SK-N-SH (cell line): ENCODE data around the gene SLC25A33. TPM values are rescaled to one million over a fixed set of nuclear protein-coding genes. Genes with fewer than 3 reads are reported as not detected.

Source experiments
- CTCF ChIA-PET: fragments of 300-600, 350-600 bp; formaldehyde crosslinking; extraction: SDS; loops from one replicate; lab custom pipeline; 2021; lab: Yijun Ruan, JAX
- POLR2A ChIA-PET: fragments of 350-600 bp; sonication (Branson Sonifier 250); formaldehyde crosslinking; extraction: SDS; loops from one replicate; lab custom pipeline; 2020; ENCODE audit warnings: antibody characterized with exemption, inconsistent platforms; lab: Yijun Ruan, JAX
- DNase-seq: peaks from one replicate; pipeline ENCODE4 v3.0.0; 2012
- H2AFZ ChIP-seq: fragments of 200-600 bp; sonication (generic); 2 replicates; pipeline ENCODE4 v1.8.1; 2016; ENCODE audit warnings: antibody characterized with exemption, mild to moderate bottlenecking, low read depth
- H3F3A ChIP-seq: fragments of 200-600 bp; sonication (generic); replicated peaks from 2 replicates; pipeline ENCODE3; 2016; ENCODE audit warnings: antibody characterized with exemption, mild to moderate bottlenecking; ENCODE audit not compliant: insufficient read depth
- H3K27ac ChIP-seq, 2 experiments: fragments of 200-500 bp in 1 of 2; fragments of 200-600 bp in 1 of 2; sonication (Bioruptor generic) in 1 of 2; sonication (generic), shearing (Covaris generic) in 1 of 2; 2 replicates each; pipeline versions ENCODE4 v1.5.1 to v1.6.1; 2014 to 2016; ENCODE audit warnings: low read depth in 2 of 2, inconsistent platforms in 1 of 2, low read length in 1 of 2, mild to moderate bottlenecking in 1 of 2, mixed read lengths in 1 of 2
- H3K27me3 ChIP-seq: fragments of 200-600 bp; sonication (generic), shearing (Covaris generic); 2 replicates; pipeline ENCODE4 v1.6.1; 2016; ENCODE audit warnings: mixed run types; ENCODE audit not compliant: insufficient read depth
- H3K36me3 ChIP-seq, 2 experiments: fragments of 200-500 bp in 1 of 2; fragments of 200-600 bp in 1 of 2; sonication (Bioruptor generic) in 1 of 2; sonication (generic) in 1 of 2; replicated peaks in 1 of 2; 2 replicates each; pipeline versions ENCODE3 to v1.5.1; 2014 to 2016; ENCODE audit warnings: low read length in 1 of 2, mild to moderate bottlenecking in 1 of 2; ENCODE audit not compliant: insufficient read depth in 2 of 2, control insufficient read depth in 1 of 2
- H3K4me1 ChIP-seq, 2 experiments: fragments of 200-500 bp in 1 of 2; fragments of 200-600 bp in 1 of 2; sonication (Bioruptor generic) in 1 of 2; sonication (generic), shearing (Covaris generic) in 1 of 2; 2 replicates each; pipeline versions ENCODE4 v1.5.1 to v1.6.1; 2014 to 2016; ENCODE audit warnings: low read depth in 1 of 2, low read length in 1 of 2, mixed run types in 1 of 2; ENCODE audit not compliant: insufficient read depth in 2 of 2, control insufficient read depth in 1 of 2
- H3K4me2 ChIP-seq: fragments of 200-600 bp; sonication (generic), shearing (Covaris generic); 2 replicates; pipeline ENCODE4 v1.6.1; 2017; ENCODE audit warnings: mixed run types
- H3K4me3 ChIP-seq, 2 experiments: fragments of 200-500 bp in 1 of 2; fragments of 200-600 bp in 1 of 2; sonication (Bioruptor generic) in 1 of 2; sonication (generic), shearing (Covaris generic) in 1 of 2; 2 replicates each; pipeline versions ENCODE4 v1.5.1 to v1.8.1; 2014 to 2016; ENCODE audit warnings: low read depth in 2 of 2, inconsistent platforms in 1 of 2, low read length in 1 of 2, mild to moderate bottlenecking in 1 of 2, mixed read lengths in 1 of 2, moderate library complexity in 1 of 2
- H3K79me2 ChIP-seq: fragments of 200-600 bp; sonication (generic); 2 replicates; pipeline ENCODE4 v1.8.1; 2017; ENCODE audit warnings: mild to moderate bottlenecking; ENCODE audit not compliant: insufficient read depth
- H3K9ac ChIP-seq: fragments of 200-600 bp; sonication (generic); 2 replicates; pipeline ENCODE4 v1.6.1; 2017; ENCODE audit warnings: mixed run types
- H3K9me2 ChIP-seq: fragments of 200-600 bp; sonication (generic); 2 replicates; pipeline ENCODE4 v1.6.1; 2017; ENCODE audit warnings: mixed run types
- H3K9me3 ChIP-seq: fragments of 200-600 bp; sonication (generic); 2 replicates; pipeline ENCODE4 v1.6.1; 2017; ENCODE audit warnings: mixed run types, mild to moderate bottlenecking, moderate library complexity
- H4K20me1 ChIP-seq: fragments of 200-600 bp; sonication (generic); 2 replicates; pipeline ENCODE4 v1.6.1; 2017; ENCODE audit warnings: mild to moderate bottlenecking, mixed run types; ENCODE audit not compliant: insufficient read depth
- GABPA ChIP-seq: IDR thresholded peaks from 2 replicates; pipeline ENCODE4 v1.4.0; 2012; ENCODE audit warnings: low read depth, mild to moderate bottlenecking
- JUND ChIP-seq: IDR thresholded peaks from 2 replicates; pipeline ENCODE4 v1.4.0; 2012
- MXI1 ChIP-seq: IDR thresholded peaks from 2 replicates; pipeline ENCODE4 v1.6.1; 2012; ENCODE audit warnings: mild to moderate bottlenecking, low read depth, low read length, improper control_type of control experiment
- NRF1 ChIP-seq: IDR thresholded peaks from 2 replicates; pipeline ENCODE4 v1.6.1; 2012; ENCODE audit warnings: low read depth, mild to moderate bottlenecking, low read length
- RAD21 ChIP-seq: IDR thresholded peaks from 2 replicates; pipeline ENCODE4 v1.6.1; 2012; ENCODE audit warnings: mild to moderate bottlenecking, low read length
- RFX5 ChIP-seq: IDR thresholded peaks from 2 replicates; pipeline ENCODE4 v1.6.1; 2012; ENCODE audit warnings: mild to moderate bottlenecking, improper control_type of control experiment, low read length
- SIN3A ChIP-seq: IDR thresholded peaks from 2 replicates; pipeline ENCODE4 v1.6.1; 2012; ENCODE audit warnings: low read depth, mild to moderate bottlenecking, low read length, moderate library complexity, borderline replicate concordance
- TAF1 ChIP-seq: IDR thresholded peaks from 2 replicates; pipeline ENCODE4 v1.6.1; 2012; ENCODE audit warnings: low read depth, mild to moderate bottlenecking, low read length, moderate library complexity, borderline replicate concordance
- TEAD4 ChIP-seq: IDR thresholded peaks from 2 replicates; pipeline ENCODE4 v1.4.0; 2012; ENCODE audit warnings: mild to moderate bottlenecking, borderline replicate concordance; ENCODE audit not compliant: insufficient read depth
- USF2 ChIP-seq: fragments of 150-350 bp; IDR thresholded peaks from 2 replicates; pipeline ENCODE4 v1.6.1; 2017; ENCODE audit warnings: antibody characterized with exemption, low read length, low read depth, borderline replicate concordance
- WGBS: methylation state at CpG from one replicate; pipeline ENCODE4 v1.1.6; 2017; ENCODE audit warnings: low lambda C conversion rate; 5-methylcytosine and 5-hydroxymethylcytosine counted together
- polyA plus RNA-seq, 3 experiments: library from polyadenylated mRNA; depleted of rRNA; stranded (reverse); fragments of >200 nt; gene quantifications; 2 replicates each; pipeline ENCODE4 v1.2.3, GENCODE V29; 2012
- TF ChIP-seq, protein P1 (sequence below): IDR thresholded peaks from 2 replicates; pipeline ENCODE4; 2012
- TF ChIP-seq, protein P2 (sequence below): IDR thresholded peaks from 2 replicates; pipeline ENCODE4 v1.4.0; 2012; ENCODE audit warnings: low read depth, borderline replicate concordance

SLC25A33 gene
- polyA plus RNA-seq, 1 of the 3 experiments (the other 2 are of a cell fraction) = 4.8 TPM

DNA sequence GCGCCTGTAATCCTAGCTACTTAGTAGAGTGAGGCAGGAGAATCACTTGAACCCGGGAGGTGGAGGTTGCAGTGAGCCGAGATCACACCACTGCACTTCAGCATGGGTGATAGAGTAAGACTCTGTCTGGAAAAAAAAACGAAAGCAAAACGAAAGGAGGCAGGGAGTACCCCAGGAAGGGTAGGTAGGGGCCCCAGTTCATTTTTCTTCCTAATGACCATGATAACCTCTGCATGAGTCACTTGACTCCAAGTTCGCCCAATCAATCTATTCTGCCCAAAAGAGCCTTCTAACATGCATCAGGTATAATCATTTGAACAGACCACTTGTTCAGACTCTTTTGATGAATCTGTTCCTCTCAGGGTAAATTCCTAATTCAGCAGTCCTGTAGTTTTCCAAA is 36.2 kb downstream of the SLC25A33 start:
- Histone ChIP-seq H3K4me1 (no peaks in the 10 kb centered on the region), H3K9me3 (no peaks in the 10 kb centered on the region), H3K27me3 (no peaks in the 10 kb centered on the region), H3K79me2 (no peaks in the 10 kb centered on the region), H3K4me2 (no peak overlapping the region), H3K27ac (no peak overlapping the region), H3K36me3 (peaks cover 13 to 22% of the 10 kb centered on the region in 2 experiments), H2AFZ (no peak overlapping the region), H3K9ac (no peak overlapping the region), H3K4me3 (no peak overlapping the region), H3K9me2 (no peaks in the 10 kb centered on the region), H4K20me1 (no peaks in the 10 kb centered on the region), H3F3A (peaks cover 3% of the 10 kb centered on the region)
- CTCF ChIA-PET = interaction anchor here (1.1 to 4.5 kb wide), 3 partner anchors 80 to 84 kb away, joined by 4 to 32 read pairs (median 4); no protein-coding TSS in a partner anchor
- POLR2A ChIA-PET = interaction anchor here (0.6 kb wide), 1 partner anchor 13 kb away, joined by 3 read pairs; the partner anchor contains the start of gene TMEM201
- TF ChIP-seq RFX5 = no peak
- no peak for TF ChIP-seq SIN3A
- no peak for DNase-seq
- 98% methylated on average over 6 of the region's 6 CpGs for WGBS

DNA sequence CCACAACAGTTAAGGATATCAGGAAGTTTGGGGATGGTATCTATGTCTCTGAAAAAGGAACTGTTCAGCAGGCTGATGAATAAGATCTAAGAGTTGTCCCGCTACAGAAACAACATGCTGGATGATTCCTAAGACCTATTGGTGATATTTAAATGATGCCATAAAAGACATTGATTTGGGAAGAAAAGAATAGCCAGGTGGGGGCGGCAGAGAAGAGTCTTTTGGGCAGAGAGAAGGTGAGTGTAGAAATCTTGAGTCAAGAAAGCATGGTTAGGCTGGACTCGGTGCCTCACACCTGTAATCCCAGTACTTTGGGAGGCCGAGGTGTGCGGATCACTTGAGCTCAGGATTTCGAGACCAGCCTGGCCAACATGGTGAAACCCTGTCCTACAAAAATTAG is 37.6 kb downstream of the SLC25A33 start:
- Histone ChIP-seq H4K20me1 (no peaks in the 10 kb centered on the region), H3F3A (peaks cover 3% of the 10 kb centered on the region), H3K9me2 (no peaks in the 10 kb centered on the region), H3K9ac (no peak overlapping the region), H3K9me3 (no peaks in the 10 kb centered on the region), H3K36me3 (peaks cover 16 to 23% of the 10 kb centered on the region in 2 experiments), H3K4me1 (no peaks in the 10 kb centered on the region), H3K4me2 (no peak overlapping the region), H2AFZ (no peak overlapping the region), H3K79me2 (no peaks in the 10 kb centered on the region), H3K4me3 (no peak overlapping the region), H3K27ac (no peak overlapping the region), H3K27me3 (no peaks in the 10 kb centered on the region)
- CTCF ChIA-PET = interaction anchor here (1.2 kb wide), 1 partner anchor 81 kb away, joined by 4 read pairs; no protein-coding TSS in a partner anchor
- WGBS = 96% methylated on average over 6 of the region's 6 CpGs
- POLR2A ChIA-PET = no interaction called here
- TF ChIP-seq USF2 = no peak
- DNase-seq = no peak

DNA sequence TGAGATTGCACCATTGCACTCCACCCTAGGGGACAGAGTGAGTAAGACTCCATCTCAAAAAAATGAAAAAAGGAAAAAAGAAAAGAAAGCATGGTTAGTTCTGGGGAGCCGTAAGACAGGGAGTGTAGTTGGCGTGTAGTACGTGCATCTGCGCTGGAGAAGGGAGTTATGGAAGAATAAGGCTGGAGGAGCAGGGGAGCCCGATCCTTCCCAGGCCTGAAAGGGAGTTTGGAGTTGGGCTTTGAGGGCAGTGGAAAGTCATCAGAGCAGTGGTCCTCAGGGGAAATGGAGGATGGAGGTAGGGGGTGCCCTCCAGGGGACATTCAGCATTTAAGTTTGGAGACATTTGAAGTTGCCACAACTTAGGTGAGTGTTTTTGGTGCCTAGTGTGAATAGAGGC is 38.2 kb downstream of the SLC25A33 start:
- H3K9me3 ChIP-seq = no peaks in the 10 kb centered on the region
- H3K36me3 ChIP-seq = peaks cover 16 to 22% of the 10 kb centered on the region in 2 experiments
- no peaks in the 10 kb centered on the region for H3K9me2 ChIP-seq
- no peak overlapping the region for H3K4me3 ChIP-seq
- no peak overlapping the region for H2AFZ ChIP-seq
- H3K4me1 ChIP-seq = no peaks in the 10 kb centered on the region
- POLR2A ChIA-PET = no interaction called here
- H3K79me2 ChIP-seq = no peaks in the 10 kb centered on the region
- TF ChIP-seq, protein P1, sequence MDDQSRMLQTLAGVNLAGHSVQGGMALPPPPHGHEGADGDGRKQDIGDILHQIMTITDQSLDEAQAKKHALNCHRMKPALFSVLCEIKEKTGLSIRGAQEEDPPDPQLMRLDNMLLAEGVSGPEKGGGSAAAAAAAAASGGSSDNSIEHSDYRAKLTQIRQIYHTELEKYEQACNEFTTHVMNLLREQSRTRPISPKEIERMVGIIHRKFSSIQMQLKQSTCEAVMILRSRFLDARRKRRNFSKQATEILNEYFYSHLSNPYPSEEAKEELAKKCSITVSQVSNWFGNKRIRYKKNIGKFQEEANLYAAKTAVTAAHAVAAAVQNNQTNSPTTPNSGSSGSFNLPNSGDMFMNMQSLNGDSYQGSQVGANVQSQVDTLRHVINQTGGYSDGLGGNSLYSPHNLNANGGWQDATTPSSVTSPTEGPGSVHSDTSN = no peak
- TF ChIP-seq RAD21 (no peak), MXI1 (no peak), GABPA (no peak), TAF1 (no peak), NRF1 (no peak), JUND (no peak), TEAD4 (no peak)
- TF ChIP-seq, protein P2, sequence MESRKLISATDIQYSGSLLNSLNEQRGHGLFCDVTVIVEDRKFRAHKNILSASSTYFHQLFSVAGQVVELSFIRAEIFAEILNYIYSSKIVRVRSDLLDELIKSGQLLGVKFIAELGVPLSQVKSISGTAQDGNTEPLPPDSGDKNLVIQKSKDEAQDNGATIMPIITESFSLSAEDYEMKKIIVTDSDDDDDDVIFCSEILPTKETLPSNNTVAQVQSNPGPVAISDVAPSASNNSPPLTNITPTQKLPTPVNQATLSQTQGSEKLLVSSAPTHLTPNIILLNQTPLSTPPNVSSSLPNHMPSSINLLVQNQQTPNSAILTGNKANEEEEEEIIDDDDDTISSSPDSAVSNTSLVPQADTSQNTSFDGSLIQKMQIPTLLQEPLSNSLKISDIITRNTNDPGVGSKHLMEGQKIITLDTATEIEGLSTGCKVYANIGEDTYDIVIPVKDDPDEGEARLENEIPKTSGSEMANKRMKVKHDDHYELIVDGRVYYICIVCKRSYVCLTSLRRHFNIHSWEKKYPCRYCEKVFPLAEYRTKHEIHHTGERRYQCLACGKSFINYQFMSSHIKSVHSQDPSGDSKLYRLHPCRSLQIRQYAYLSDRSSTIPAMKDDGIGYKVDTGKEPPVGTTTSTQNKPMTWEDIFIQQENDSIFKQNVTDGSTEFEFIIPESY = no peak
- H3F3A ChIP-seq = peaks cover 3% of the 10 kb centered on the region
- H4K20me1 ChIP-seq = no peaks in the 10 kb centered on the region
- DNase-seq = no peak
- H3K27ac ChIP-seq = no peak overlapping the region
- H3K9ac ChIP-seq = no peak overlapping the region
- CTCF ChIA-PET = no interaction called here
- WGBS = 94% methylated on average over 5 of the region's 5 CpGs
- H3K4me2 ChIP-seq = no peak overlapping the region
- H3K27me3 ChIP-seq = no peaks in the 10 kb centered on the region
